Caki2 (cell line): ENCODE results near the gene IL1R2. TPM values are rescaled to one million over a fixed set of nuclear protein-coding genes. Genes with fewer than 3 reads are reported as not detected.
A peak's percentile ranks its signal among the peaks of the same experiment; 100 is the strongest.

ENCODE experiments used
- DNase-seq: peaks from one replicate; pipeline ENCODE4 v3.0.0-alpha.2; 2015; ENCODE audit warnings: low read depth
- in situ Hi-C: cut with HindIII; loops from 2 replicates; pipeline ENCODE4 v1.10.0; 2016; ENCODE audit warnings: low sequenced_read_pairs, low pct_unique_long_range_greater_than_20kb, mixed read lengths
- total RNA-seq: library from RNA; depleted of rRNA; stranded (reverse); fragments of >200 nt; shearing (Covaris generic); gene quantifications from 2 replicates; pipeline ENCODE4 v1.2.3, GENCODE V29; 2014; ENCODE audit warnings: low replicate concordance

Gene IL1R2
- total RNA-seq, 1 experiment from 2014 or later, result 3.2 TPM

DNA sequence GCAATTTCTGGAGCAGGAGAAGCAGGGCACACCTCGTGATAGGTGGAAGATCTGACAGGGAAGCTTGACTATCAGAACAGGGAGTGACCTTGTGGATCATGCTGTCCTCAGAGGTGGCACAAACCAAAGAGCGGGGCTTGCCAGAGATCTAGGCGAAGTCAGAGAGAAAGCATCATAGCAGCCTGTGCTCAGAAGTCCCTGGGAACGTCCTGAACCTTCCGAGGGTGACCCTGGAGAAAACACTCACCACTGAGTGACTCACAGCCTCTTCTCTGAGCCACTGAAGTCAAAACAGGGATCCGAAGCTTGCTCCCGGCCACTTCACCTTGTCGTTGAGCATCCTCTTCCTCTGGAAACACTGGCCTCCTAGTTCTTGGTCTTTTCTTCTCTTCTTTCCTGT is 56.7 kb downstream of the IL1R2 start:
- in situ Hi-C loops, result no loop called here

GRCh38 chr2:102049756-102050443 is 58.1 kb downstream of the IL1R2 start:
- in situ Hi-C loops, result no loop called here
- no peak for DNase-seq

More for the DNA sequence above, 56.7 kb downstream of the IL1R2 start:
- peak; percentile 11 for DNase-seq

- no peak for DNase-seq
- in situ Hi-C loops, result no loop called here
Measured at GRCh38 chr2:102050854-102051391, 59.2 kb downstream of the IL1R2 start.

- in situ Hi-C loops, result no loop called here
- no peak for DNase-seq
Measured at GRCh38 chr2:102051692-102052277, 60.0 kb downstream of the IL1R2 start.

- in situ Hi-C loops, result no loop called here
- no peak for DNase-seq
Measured at GRCh38 chr2:102052365-102052764, 60.6 kb downstream of the IL1R2 start.

DNA sequence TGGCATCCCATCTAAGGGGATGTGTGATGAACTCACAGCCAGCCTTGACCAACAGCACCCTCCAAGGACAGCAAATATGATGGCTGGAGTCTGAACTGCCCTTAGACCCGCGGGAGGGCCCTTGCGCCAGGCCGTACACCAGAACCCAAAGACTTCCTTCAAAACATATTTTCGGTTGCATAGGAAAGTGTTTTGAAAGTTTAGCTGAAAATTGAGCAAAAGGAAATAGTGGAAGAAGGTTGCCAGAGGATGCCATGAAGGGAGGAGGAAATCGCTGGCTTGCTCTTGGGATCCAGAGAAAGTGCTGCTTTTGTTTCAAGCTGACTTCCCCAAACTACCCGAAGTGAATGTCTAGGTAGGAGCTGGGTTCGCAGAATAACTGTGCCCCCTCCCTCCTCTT is 61.3 kb downstream of the IL1R2 start:
- in situ Hi-C loops, result no loop called here

GRCh38 chr2:102055346-102055990 is 63.7 kb downstream of the IL1R2 start:
- in situ Hi-C loops, result no loop called here
- DNase-seq, result peak; percentile 12

More for the DNA sequence above, 61.3 kb downstream of the IL1R2 start:
- DNase-seq, result no peak

- peak; percentile 44 for DNase-seq
- in situ Hi-C loops, result no loop called here
Measured at GRCh38 chr2:102056079-102056581, 64.4 kb downstream of the IL1R2 start.

GRCh38 chr2:102057502-102058292 is 65.9 kb downstream of the IL1R2 start:
- in situ Hi-C loops, result no loop called here

DNA sequence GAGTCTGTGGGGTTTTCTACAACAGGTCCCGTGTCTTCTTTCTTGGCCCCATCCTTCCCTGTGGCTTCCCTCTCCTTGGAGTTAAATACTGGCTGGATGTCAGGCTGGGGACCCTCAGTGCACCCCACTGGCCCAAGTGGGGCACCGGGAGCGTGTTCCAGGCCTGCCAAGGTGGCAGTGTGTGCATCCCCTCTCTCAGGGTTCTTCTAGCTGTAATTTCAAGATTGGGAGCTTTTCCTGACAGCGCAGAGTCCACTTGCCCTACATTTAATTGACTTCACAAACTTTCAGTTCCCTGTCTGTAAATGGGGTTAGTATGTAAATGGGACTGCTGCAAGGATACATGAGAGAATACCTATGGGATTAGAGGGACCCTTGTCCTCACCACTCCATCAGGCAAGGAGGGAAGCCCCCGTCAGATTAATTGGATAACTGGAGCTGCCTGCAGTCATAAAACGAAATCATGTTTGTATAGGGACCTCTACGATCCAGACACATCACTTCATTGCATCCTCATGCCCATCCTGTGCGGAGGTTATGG is 66.6 kb downstream of the IL1R2 start:
- DNase-seq, result no peak
- in situ Hi-C loops, result no loop called here

More at GRCh38 chr2:102057502-102058292, 65.9 kb downstream of the IL1R2 start:
- no peak for DNase-seq

GRCh38 chr2:102059151-102059550 is 67.4 kb downstream of the IL1R2 start:
- in situ Hi-C loops, result no loop called here

DNA sequence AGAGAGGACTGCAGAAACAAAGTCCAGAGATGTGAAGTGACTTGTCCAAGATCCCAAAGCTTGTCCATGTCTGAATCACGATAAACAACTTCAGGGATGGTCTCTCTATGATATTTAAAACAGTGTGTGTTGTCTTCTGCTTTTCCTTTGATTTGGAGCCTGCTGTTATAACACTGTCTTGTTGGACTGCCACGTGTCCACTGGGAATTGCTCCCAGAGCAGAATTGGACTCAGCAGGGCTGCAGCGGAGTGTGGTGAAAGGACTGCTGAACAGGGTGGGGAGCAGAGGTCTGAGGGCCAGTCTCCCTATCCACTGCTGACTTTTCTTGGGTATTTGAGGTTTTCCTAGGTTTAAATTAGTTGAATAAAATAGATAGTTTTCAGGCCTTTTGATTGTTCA is 68.3 kb downstream of the IL1R2 start:
- DNase-seq, result no peak
- in situ Hi-C loops, result no loop called here

More at GRCh38 chr2:102059151-102059550, 67.4 kb downstream of the IL1R2 start:
- no peak for DNase-seq

- DNase-seq, result no peak
- in situ Hi-C loops, result no loop called here
Measured at GRCh38 chr2:102060792-102061191, 69.0 kb downstream of the IL1R2 start.

DNA sequence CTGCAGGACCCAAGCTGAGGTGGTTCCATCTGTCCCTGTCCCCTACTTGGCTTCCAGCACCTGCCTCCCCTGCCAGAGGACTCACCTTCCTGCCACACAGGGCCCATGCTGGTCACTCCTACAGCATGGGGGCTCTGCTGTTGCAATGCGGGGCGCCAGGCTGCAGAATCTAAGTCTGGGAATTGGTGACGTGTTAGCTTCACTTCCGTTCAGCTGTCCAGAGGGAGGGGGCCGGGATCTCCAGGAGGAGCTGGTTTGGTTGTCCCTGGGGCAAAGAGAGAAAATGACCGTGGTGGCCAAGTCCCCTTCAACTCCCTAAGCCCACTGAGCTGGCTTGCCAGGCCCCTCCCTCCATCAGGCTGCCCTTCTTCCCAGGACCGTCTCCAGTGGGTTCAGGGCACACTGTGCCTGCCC is 69.5 kb downstream of the IL1R2 start:
- DNase-seq, result no peak
- in situ Hi-C loops, result no loop called here

DNA sequence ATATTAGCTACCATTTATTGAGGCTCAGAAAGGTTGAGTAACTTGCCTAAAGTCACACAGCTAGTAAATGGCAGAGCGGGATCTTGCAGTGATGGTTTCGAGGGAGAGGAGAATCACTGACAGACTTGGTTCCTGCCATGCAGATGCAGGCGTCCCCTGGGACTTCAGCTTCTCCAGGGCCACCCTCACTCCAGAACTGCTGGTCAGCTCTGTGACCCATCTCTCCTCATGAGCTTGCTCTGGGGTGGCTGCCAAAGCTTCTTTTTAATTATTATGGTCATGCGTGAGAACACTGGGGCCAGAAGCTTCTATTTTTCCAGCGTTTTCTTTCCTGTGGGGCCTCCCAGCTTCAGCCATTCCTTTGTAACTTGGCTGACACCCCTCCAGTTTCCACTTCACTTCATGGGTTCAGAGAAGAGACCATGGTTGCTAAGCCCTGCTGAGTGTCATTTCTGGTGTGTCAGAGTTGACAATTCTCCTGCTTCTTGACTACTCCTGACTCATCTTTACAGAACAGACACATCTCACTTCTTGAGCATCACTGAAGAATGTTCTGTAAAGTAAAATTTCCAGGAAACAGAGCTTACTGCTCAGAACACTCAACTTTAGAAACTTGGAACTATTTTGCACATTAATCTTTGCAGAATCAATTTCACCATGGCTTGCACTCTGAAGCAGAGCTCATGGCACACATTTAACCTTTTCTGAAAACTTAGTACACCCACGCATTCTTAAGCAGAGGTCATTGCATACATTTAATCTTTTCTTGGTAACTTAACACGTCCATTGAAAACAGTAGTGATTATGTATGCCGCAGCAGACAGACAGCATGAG is 70.4 kb downstream of the IL1R2 start:
- in situ Hi-C loops, result no loop called here
- DNase-seq, result no peak

DNA sequence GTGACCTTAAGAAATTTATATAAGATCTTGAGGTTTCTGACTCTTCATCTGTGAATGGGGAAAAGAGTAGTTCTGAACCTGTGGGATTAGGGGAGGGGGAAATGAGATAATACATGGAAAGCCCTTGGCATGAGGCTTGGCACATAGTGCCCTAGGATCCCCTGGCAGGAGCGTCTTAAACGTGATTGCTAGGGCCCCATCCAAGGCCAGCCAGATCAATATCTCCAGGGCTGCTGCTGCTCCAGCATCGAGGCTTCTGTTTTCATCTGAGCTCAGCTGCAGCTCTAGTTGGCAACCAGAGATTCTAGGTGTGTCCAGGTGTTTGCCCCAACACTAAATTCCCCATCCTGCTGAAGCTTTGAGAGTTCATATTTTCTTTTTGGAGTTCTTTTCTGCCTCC is 71.0 kb downstream of the IL1R2 start:
- in situ Hi-C loops, result no loop called here

DNA sequence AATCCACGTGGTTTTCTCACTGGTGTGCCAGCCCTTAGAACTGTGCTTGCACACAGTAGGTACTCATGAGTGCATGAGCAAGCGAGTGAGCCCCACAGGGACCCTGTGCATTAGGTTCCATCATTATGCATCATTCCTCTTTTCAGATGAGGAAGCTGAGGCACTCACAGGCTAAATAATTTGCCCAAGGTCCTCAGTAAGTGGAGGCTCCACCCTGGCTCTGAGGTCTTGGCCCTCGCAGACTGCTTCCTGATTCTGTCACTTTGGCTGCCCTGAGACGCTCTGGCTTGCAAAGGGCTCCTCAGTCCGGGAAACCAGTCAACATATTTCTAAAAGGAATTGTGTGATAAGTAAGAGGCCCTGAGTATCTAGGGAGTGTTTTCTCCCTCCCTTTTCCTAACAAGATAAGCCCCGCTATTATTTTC is 71.7 kb downstream of the IL1R2 start:
- in situ Hi-C loops, result no loop called here
- DNase-seq, result no peak

More for the DNA sequence above, 71.0 kb downstream of the IL1R2 start:
- DNase-seq, result no peak
